GM06990 (cell line): ENCODE data around the gene LYZ.

Source experiments
- DNase-seq: peaks from one replicate; pipeline ENCODE4 v3.0.0-alpha.2; 2011; ENCODE audit not compliant: insufficient read length; ENCODE audit errors: extremely low read depth
- H3K27me3 ChIP-seq: replicated peaks from 2 replicates; pipeline ENCODE4 v1.6.0; 2011; ENCODE audit warnings: low read length; ENCODE audit not compliant: control insufficient read depth, insufficient read depth
- H3K36me3 ChIP-seq: 2 replicates; pipeline ENCODE4 v1.5.1; 2011; ENCODE audit warnings: low read length; ENCODE audit not compliant: control insufficient read depth, insufficient read depth
- H3K4me3 ChIP-seq: replicated peaks from 2 replicates; pipeline ENCODE4 v1.5.1; 2011; ENCODE audit warnings: low read depth, mild to moderate bottlenecking, control low read depth, low read length
- TF ChIP-seq, protein P1 (sequence below): IDR thresholded peaks from 2 replicates; pipeline ENCODE4 v1.5.1; 2011; ENCODE audit warnings: low read length, control low read depth, mild to moderate bottlenecking, inconsistent platforms; ENCODE audit not compliant: insufficient read depth, poor library complexity, severe bottlenecking

The LYZ gene

GRCh38 chr12:69350777-69351176, 2.6 kb downstream of the LYZ start:
- Histone ChIP-seq H3K4me3 (no peak overlapping the region), H3K36me3 (no peaks in the 10 kb centered on the region), H3K27me3 (no peaks in the 10 kb centered on the region)
- no peak for DNase-seq
- TF ChIP-seq, protein P1, sequence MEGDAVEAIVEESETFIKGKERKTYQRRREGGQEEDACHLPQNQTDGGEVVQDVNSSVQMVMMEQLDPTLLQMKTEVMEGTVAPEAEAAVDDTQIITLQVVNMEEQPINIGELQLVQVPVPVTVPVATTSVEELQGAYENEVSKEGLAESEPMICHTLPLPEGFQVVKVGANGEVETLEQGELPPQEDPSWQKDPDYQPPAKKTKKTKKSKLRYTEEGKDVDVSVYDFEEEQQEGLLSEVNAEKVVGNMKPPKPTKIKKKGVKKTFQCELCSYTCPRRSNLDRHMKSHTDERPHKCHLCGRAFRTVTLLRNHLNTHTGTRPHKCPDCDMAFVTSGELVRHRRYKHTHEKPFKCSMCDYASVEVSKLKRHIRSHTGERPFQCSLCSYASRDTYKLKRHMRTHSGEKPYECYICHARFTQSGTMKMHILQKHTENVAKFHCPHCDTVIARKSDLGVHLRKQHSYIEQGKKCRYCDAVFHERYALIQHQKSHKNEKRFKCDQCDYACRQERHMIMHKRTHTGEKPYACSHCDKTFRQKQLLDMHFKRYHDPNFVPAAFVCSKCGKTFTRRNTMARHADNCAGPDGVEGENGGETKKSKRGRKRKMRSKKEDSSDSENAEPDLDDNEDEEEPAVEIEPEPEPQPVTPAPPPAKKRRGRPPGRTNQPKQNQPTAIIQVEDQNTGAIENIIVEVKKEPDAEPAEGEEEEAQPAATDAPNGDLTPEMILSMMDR: no peak

DNA sequence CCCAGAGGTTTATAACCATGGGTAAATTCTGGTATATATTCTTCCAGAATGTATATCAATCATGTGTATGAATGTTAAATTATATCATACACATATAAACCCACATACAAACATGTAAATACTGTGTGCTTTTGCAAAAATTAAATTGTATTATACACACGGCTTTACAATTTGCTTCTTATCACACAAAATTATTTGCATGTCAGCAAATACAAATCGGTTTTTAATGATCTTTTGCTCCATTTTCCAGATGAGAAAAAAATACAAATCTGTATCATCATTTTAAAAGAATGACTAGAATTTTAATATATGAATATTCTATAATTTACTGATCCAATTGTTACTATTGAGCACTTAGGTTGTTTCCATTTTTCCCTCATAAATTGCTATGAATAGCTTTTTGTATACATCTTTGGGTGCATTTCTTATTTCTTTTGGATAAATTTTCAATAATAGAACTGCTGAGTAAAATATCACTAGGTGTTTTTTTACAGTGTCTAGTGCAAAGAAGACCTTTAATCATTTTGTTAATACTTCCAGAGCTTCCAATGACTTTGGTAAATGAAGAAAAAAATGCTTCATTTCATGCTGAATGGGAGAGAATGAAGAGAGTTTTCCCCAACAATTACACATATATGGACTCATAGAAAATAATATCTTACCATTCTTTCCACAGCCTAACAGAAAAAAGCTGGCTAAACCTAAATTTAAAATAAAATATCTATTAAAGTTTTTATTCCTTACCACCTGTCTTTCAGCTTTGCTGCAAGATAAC, 3.5 kb downstream of the LYZ start:
- TF ChIP-seq, protein P1: no peak
- H3K36me3 ChIP-seq: no peaks in the 10 kb centered on the region
- no peaks in the 10 kb centered on the region for H3K27me3 ChIP-seq
- no peak overlapping the region for H3K4me3 ChIP-seq
- DNase-seq: no peak

DNA sequence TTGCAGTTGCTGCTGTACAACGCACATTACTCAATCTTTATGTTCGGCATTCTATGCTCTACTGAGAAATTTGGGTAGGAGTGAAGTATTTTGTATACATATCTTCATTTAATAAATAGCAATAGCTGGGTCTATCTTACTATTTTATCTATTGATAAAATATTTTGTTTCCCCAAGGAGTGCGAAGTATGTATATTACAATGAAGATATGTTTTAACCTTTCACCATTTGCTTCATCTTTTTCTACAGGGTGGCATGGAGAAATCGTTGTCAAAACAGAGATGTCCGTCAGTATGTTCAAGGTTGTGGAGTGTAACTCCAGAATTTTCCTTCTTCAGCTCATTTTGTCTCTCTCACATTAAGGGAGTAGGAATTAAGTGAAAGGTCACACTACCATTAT, 4.7 kb downstream of the LYZ start:
- no peaks in the 10 kb centered on the region for H3K36me3 ChIP-seq
- no peaks in the 10 kb centered on the region for H3K27me3 ChIP-seq
- TF ChIP-seq, protein P1: no peak
- no peak for DNase-seq
- H3K4me3 ChIP-seq: no peak overlapping the region

DNA sequence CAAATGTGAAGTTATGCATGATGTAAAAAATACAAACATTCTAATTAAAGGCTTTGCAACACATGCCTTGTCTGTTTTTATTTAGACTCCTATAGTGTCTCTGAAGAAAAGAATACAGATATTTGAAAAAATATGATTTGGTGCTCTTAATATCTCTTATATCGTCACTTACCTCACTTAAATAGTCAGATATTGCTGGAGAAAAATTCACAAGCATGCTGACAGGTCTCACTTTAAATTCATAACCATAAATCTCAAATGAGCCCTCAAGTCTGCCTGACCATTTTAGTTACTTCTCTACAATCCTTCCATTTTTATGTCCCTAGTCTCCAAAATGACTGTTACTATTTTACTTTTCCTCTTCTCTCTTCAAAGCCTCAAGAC, 6.0 kb downstream of the LYZ start:
- Histone ChIP-seq H3K4me3 (no peak overlapping the region), H3K27me3 (no peaks in the 10 kb centered on the region), H3K36me3 (no peaks in the 10 kb centered on the region)
- DNase-seq: no peak
- TF ChIP-seq, protein P1: no peak

DNA sequence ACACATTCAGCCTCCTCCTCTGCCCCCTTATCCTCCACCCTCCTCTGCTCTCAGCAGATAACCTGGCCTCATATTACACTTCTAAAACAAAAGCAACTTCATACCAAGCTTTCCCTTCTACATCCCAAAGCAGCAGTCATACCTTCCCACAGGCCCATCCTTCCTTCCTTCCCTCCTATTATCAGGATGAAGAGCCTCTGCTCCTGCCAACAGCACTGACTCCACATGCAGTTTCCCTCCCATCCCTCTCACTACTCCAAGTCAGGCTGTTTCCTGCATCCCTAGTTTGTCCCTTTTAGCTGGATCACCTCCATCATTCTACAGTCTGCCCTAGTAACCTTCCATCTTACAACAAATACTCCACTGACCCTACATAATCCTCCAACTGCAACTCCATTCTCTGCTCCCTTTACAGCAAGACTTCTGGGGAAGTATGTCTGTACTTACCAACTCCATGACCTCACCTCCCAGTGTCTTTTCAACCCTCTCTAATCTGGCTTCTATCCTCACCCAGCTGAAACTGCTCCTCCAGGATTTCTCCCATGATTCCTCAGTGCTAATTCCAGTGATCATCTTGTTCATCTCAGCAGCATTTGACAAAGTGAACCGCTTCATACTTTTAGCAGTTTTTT, 6.5 kb downstream of the LYZ start:
- TF ChIP-seq, protein P1: no peak
- H3K4me3 ChIP-seq: no peak overlapping the region

More for the DNA sequence above, 6.5 kb downstream of the LYZ start:
- DNase-seq: no peak
- Histone ChIP-seq H3K36me3 (no peaks in the 10 kb centered on the region), H3K27me3 (no peaks in the 10 kb centered on the region)
